HepG2 (cell line): Measurements from ENCODE around the gene DNAJC4. TPM values are rescaled to one million over a fixed set of nuclear protein-coding genes. Genes with fewer than 3 reads are reported as not detected.

Experiments used
- ATF1 ChIP-seq: IDR thresholded peaks from 2 replicates; pipeline ENCODE4 v1.6.1; 2016; ENCODE audit warnings: mild to moderate bottlenecking, control low read depth
- CTCF ChIP-seq: sonication (generic); formaldehyde crosslinking; IDR thresholded peaks from 2 replicates; pipeline ENCODE4 v1.5.0; 2020; ENCODE audit warnings: mild to moderate bottlenecking, missing genetic modification reagents, moderate library complexity
- DRAP1 ChIP-seq: IDR thresholded peaks from 2 replicates; pipeline ENCODE4 v1.6.1; 2016; ENCODE audit warnings: missing genetic modification reagents, missing compliant biosample characterization
- ELF3 ChIP-seq: IDR thresholded peaks from 2 replicates; pipeline ENCODE4 v1.6.1; 2016; ENCODE audit warnings: missing genetic modification reagents, missing compliant biosample characterization
- ETS1 ChIP-seq: sonication (generic); formaldehyde crosslinking; IDR thresholded peaks from 2 replicates; pipeline ENCODE4 v1.4.0; 2020; ENCODE audit warnings: missing genetic modification reagents
- GATA4 ChIP-seq: sonication (generic); IDR thresholded peaks from 2 replicates; pipeline ENCODE4 v1.6.1; 2016; ENCODE audit warnings: antibody characterized with exemption, low read depth, borderline replicate concordance
- HES4 ChIP-seq: sonication (generic); formaldehyde crosslinking; IDR thresholded peaks from 2 replicates; pipeline ENCODE4 v1.9.0; 2021; ENCODE audit warnings: mild to moderate bottlenecking, missing genetic modification reagents, borderline replicate concordance
- IKZF4 ChIP-seq: sonication (generic); formaldehyde crosslinking; IDR thresholded peaks from 2 replicates; pipeline ENCODE4 v1.5.1; 2020; ENCODE audit warnings: borderline replicate concordance, mild to moderate bottlenecking, low read depth, missing genetic modification reagents; ENCODE audit errors: not compliant biosample characterization
- MXI1 ChIP-seq: IDR thresholded peaks from 3 replicates; pipeline ENCODE4 v1.6.1; 2012; ENCODE audit warnings: low read depth, low read length, inconsistent platforms, borderline replicate concordance
- PRPF4 ChIP-seq: fragments of 200-400 bp; formaldehyde crosslinking; IDR thresholded peaks from 2 replicates; pipeline ENCODE4 v1.6.1; 2016; ENCODE audit warnings: low read length, low read depth; ENCODE audit not compliant: poor library complexity, severe bottlenecking
- SAP130 ChIP-seq: IDR thresholded peaks from 2 replicates; pipeline ENCODE4 v1.6.1; 2016; ENCODE audit warnings: low read depth
- SKI ChIP-seq: fragments of 450-650 bp; IDR thresholded peaks from one replicate; pipeline ENCODE4 v1.6.1; 2018; ENCODE audit warnings: mild to moderate bottlenecking; ENCODE audit not compliant: partially characterized antibody
- SP1 ChIP-seq, 2 experiments: fragments of 450-650 bp in 1 of 2; sonication (generic) in 1 of 2; formaldehyde crosslinking in 1 of 2; IDR thresholded peaks; 2 replicates each; pipeline versions ENCODE4 v1.4.0 to v1.6.1; 2016 to 2020; ENCODE audit warnings: missing genetic modification reagents in 1 of 2
- TAF1 ChIP-seq: sonication (generic); formaldehyde crosslinking; IDR thresholded peaks from 2 replicates; pipeline ENCODE4 v1.4.0; 2020; ENCODE audit warnings: missing genetic modification reagents
- XRCC5 ChIP-seq: fragments of 200-400 bp; formaldehyde crosslinking; optimal IDR thresholded peaks from 2 replicates; pipeline ENCODE3; 2017; ENCODE audit warnings: mild to moderate bottlenecking, low read length
- ZNF331 ChIP-seq: sonication (generic); formaldehyde crosslinking; IDR thresholded peaks from 2 replicates; pipeline ENCODE4 v1.4.0; 2020; ENCODE audit warnings: missing genetic modification reagents
- ZNF337 ChIP-seq: sonication (generic); formaldehyde crosslinking; IDR thresholded peaks from 2 replicates; pipeline ENCODE4 v1.5.1; 2020; ENCODE audit warnings: missing genetic modification reagents, low read depth, mild to moderate bottlenecking, borderline replicate concordance
- ZNF441 ChIP-seq: sonication (generic); formaldehyde crosslinking; IDR thresholded peaks from 2 replicates; pipeline ENCODE4 v1.7.0; 2021; ENCODE audit warnings: missing genetic modification reagents, borderline replicate concordance
- ZNF496 ChIP-seq: sonication (generic); formaldehyde crosslinking; IDR thresholded peaks from 2 replicates; pipeline ENCODE4 v1.8.1; 2023; ENCODE audit warnings: mild to moderate bottlenecking, moderate library complexity, missing genetic modification reagents; ENCODE audit not compliant: insufficient replicate concordance
- ZNF512B ChIP-seq: sonication (generic); formaldehyde crosslinking; IDR thresholded peaks from 2 replicates; pipeline ENCODE4 v1.5.1; 2020; ENCODE audit warnings: missing genetic modification reagents, mild to moderate bottlenecking, borderline replicate concordance
- ZNF546 ChIP-seq: sonication (generic); formaldehyde crosslinking; conservative IDR thresholded peaks from 2 replicates; pipeline ENCODE4 v1.8.1; 2023; ENCODE audit warnings: mild to moderate bottlenecking, missing genetic modification reagents
- ZNF639 ChIP-seq: conservative IDR thresholded peaks from 2 replicates; pipeline ENCODE4 v1.6.1; 2018; ENCODE audit warnings: missing genetic modification reagents
- ZNF891 ChIP-seq: sonication (generic); formaldehyde crosslinking; IDR thresholded peaks from 2 replicates; pipeline ENCODE4 v1.5.0; 2020; ENCODE audit warnings: mild to moderate bottlenecking, missing genetic modification reagents
- polyA plus RNA-seq, 8 experiments: library from polyadenylated mRNA; depleted of rRNA in 3 of 8; stranded (reverse) in 7 of 8; unstranded in 1 of 8; fragments of >200 nt; fragmentation: Illumina TruSeq in 4 of 8; extraction: Trizol in 4 of 8; gene quantifications; 2 replicates each; pipeline versions ENCODE4 v1.2.1 to v1.2.3, GENCODE V29; 2011 to 2016; ENCODE audit warnings: low read depth in 4 of 8, missing spikeins in 1 of 8, mixed read lengths in 1 of 8; ENCODE audit not compliant: insufficient read depth in 1 of 8
- total RNA-seq, 5 experiments: library from RNA; depleted of rRNA; stranded (reverse); fragments of >200 nt; fragmentation: Illumina TruSeq; extraction: Trizol; gene quantifications; 2 replicates each; pipeline ENCODE4 v1.2.3, GENCODE V29; 2016; ENCODE audit warnings: low read depth in 1 of 5

DNAJC4 gene
- total and polyA plus RNA-seq, 2 of the 13 experiments (the other 11 are each of a cell fraction or from before 2014, with no cell fraction given), result 10.3 to 60.8 TPM

- TF ChIP-seq DRAP1 (CRISPR knock-in tag) (no peak), ZNF331 (CRISPR knock-in tag) (0 out of 2 replicates have a peak, but pooled peaks have one; percentile 9), ZNF639 (CRISPR knock-in tag) (no peak), TAF1 (CRISPR knock-in tag) (no peak), ZNF441 (no peak), HES4 (no peak), ZNF337 (CRISPR knock-in tag) (no peak), ATF1 (CRISPR knock-in tag) (0 out of 2 replicates have a peak, but pooled peaks have one; percentile 14), IKZF4 (no peak), MXI1 (peak; percentile 17; the same call in 1 of the 3 replicates), ZNF512B (CRISPR knock-in tag) (no peak), ETS1 (no peak), ZNF496 (CRISPR knock-in tag) (no peak), SKI (no peak), ZNF546 (CRISPR knock-in tag) (no peak), SP1 (IDR thresholded peaks at IDR 0.05) (no peak), SP1 (CRISPR knock-in tag; IDR thresholded peaks at IDR 0.05) (no peak), ELF3 (CRISPR knock-in tag) (no peak), GATA4 (no peak), XRCC5 (peak; percentile 43), SAP130 (peak; percentile 64), ZNF891 (CRISPR knock-in tag) (no peak), PRPF4 (no peak), CTCF (CRISPR knock-in tag) (peak; percentile 83)
Observed at GRCh38 chr11:64204464-64204989, 25.8 kb upstream of the DNAJC4 start (continued).
